Psoas muscle (tissue), 8 donors: Measurements from ENCODE around the gene AVPR2. TPM values are rescaled to one million over a fixed set of nuclear protein-coding genes. Genes with fewer than 3 reads are reported as not detected.

Experiments used
- ATAC-seq, 4 donors: fragments of 200-7000 bp; cut with Tn5 transposase; one replicate each; pipeline ENCODE4 v1.9.1; 2020; ENCODE audit warnings: moderate library complexity in 3 of 4, mild to moderate bottlenecking in 2 of 4
- DNase-seq, 2 donors: peaks; one replicate each; pipeline ENCODE4 v3.0.0-alpha.2; 2020
- H3K27ac ChIP-seq: fragments of 200-600 bp; one replicate; pipeline ENCODE4 v1.8.0; 2022
- H3K27me3 ChIP-seq, 3 donors: fragments of 200-600 bp in 1 of 3; one replicate each; pipeline versions ENCODE4 v1.6.1 to v1.8.0; 2013 to 2022; ENCODE audit warnings: low read length in 2 of 3, mild to moderate bottlenecking in 2 of 3, moderate library complexity in 1 of 3; ENCODE audit not compliant: insufficient read depth in 3 of 3
- H3K36me3 ChIP-seq, 2 donors: fragments of 200-600 bp in 1 of 2; one replicate each; pipeline versions ENCODE4 v1.6.1 to v1.8.0; 2013 to 2022; ENCODE audit warnings: low read depth in 1 of 2, mild to moderate bottlenecking in 1 of 2, moderate library complexity in 1 of 2; ENCODE audit not compliant: insufficient read depth in 1 of 2
- H3K4me1 ChIP-seq: fragments of 200-600 bp; one replicate; pipeline ENCODE4 v1.8.0; 2022
- H3K4me3 ChIP-seq: fragments of 200-600 bp; one replicate; pipeline ENCODE4 v1.8.0; 2022; ENCODE audit warnings: mild to moderate bottlenecking
- H3K9me3 ChIP-seq: fragments of 200-600 bp; one replicate; pipeline ENCODE4 v1.8.0; 2022
- WGBS, 3 donors: extraction: QIAGEN DNeasy Blood & Tissue Kit; methylation state at CpG; one replicate each; pipeline versions ENCODE4 v1.1.6 to v1.1.7; 2013; 5-methylcytosine and 5-hydroxymethylcytosine counted together
- intact Hi-C, 2 donors: fragments of 100-400 bp; cut with DNase I; formaldehyde crosslinking; loops; one replicate each; pipeline versions ENCODE4 v1.11.0 to v1.14.2; 2022
- polyA plus RNA-seq, 3 donors: library from polyadenylated mRNA; stranded (reverse); fragments of 200-250 nt; gene quantifications; one replicate each; pipeline ENCODE4 v1.2.3, GENCODE V29; 2013
- total RNA-seq, 4 donors: library from RNA; stranded (reverse); fragmentation: NEBNext Ultra II Directional in 2 of 4; extraction: Animal tissue kit (Norgen Biotek cat#: 25700) in 2 of 4; gene quantifications; one replicate each; pipeline versions ENCODE4 v1.2.1 to v1.2.4, GENCODE V29; 2021 to 2023
- TF ChIP-seq, protein P1 (sequence below): fragments of 200-600 bp; IDR thresholded peaks from one replicate; pipeline ENCODE4 v1.8.0; 2022; ENCODE audit warnings: antibody characterized with exemption
- donor health status: healthy with polysubstance abuse.
- donor health status: DM: no; HTN: no; CAD: no; lungs with moderate emphysema.
- donor health status: Bipolar disorder and iron deficiency.
- donor health status: healthy.
- donor health status: DM: yes; HTN: yes; CAD: no.
- donor health status: DM: no; HTN: no; CAD: no.
- donor health status: DM: no; HTN: no; CAD: no.
- donor health status: DM: yes; HTN: yes; CAD: no.

AVPR2 gene
- total and polyA plus RNA-seq, 7 donors = 1.3 to 4.8 (median 2.1) TPM

GRCh38 chrX:153910446-153910845 lies 6.0 kb downstream of the AVPR2 start:
- H3K4me3 ChIP-seq = no peak overlapping the region
- H3K36me3 ChIP-seq = no peaks in the 10 kb centered on the region
- no peaks in the 10 kb centered on the region for H3K9me3 ChIP-seq
- H3K27ac ChIP-seq = no peak overlapping the region
- no peaks in the 10 kb centered on the region for H3K4me1 ChIP-seq
- intact Hi-C loops = no loop called here
- TF ChIP-seq, protein P1, sequence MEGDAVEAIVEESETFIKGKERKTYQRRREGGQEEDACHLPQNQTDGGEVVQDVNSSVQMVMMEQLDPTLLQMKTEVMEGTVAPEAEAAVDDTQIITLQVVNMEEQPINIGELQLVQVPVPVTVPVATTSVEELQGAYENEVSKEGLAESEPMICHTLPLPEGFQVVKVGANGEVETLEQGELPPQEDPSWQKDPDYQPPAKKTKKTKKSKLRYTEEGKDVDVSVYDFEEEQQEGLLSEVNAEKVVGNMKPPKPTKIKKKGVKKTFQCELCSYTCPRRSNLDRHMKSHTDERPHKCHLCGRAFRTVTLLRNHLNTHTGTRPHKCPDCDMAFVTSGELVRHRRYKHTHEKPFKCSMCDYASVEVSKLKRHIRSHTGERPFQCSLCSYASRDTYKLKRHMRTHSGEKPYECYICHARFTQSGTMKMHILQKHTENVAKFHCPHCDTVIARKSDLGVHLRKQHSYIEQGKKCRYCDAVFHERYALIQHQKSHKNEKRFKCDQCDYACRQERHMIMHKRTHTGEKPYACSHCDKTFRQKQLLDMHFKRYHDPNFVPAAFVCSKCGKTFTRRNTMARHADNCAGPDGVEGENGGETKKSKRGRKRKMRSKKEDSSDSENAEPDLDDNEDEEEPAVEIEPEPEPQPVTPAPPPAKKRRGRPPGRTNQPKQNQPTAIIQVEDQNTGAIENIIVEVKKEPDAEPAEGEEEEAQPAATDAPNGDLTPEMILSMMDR = no peak
- no peak for ATAC-seq
- DNase-seq = no peak
- 92 to 99% (median 96%) methylated on average over 13 to 22 of the region's 22 CpGs for WGBS, 3 donors
- peaks cover 0 to 39% (median 1%) of the 10 kb centered on the region in 3 donors for H3K27me3 ChIP-seq

DNA sequence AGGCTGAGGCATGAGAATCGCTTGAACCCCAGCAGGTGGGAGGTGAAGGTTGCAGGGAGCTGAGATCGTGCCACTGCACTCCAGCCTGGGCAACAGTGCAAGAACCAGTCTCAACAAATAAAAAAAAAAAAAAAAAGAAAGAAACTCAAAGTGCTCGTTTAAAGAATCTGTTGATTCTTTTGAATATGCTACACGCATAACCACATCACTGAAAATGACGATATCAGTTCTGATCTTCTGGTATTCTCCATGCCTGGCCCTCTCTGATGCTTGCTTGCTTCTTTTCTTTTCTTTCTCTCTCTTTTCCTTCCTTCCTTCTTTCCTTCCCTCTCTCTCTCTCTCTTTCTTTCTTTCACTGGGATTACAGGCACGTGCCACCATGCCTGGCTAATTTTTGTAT lies 7.3 kb downstream of the AVPR2 start:
- Histone ChIP-seq H3K27ac (no peak overlapping the region), H3K9me3 (no peaks in the 10 kb centered on the region), H3K27me3 (peaks cover 0 to 26% (median 1%) of the 10 kb centered on the region in 3 donors), H3K4me3 (no peak overlapping the region), H3K4me1 (no peaks in the 10 kb centered on the region), H3K36me3 (no peaks in the 10 kb centered on the region)
- 80 to 89% (median 84%) methylated on average over 6 of the region's 6 CpGs for WGBS, 3 donors
- TF ChIP-seq, protein P1 = no peak
- intact Hi-C loops = no loop called here
- ATAC-seq (no peak), DNase-seq (no peak)

DNA sequence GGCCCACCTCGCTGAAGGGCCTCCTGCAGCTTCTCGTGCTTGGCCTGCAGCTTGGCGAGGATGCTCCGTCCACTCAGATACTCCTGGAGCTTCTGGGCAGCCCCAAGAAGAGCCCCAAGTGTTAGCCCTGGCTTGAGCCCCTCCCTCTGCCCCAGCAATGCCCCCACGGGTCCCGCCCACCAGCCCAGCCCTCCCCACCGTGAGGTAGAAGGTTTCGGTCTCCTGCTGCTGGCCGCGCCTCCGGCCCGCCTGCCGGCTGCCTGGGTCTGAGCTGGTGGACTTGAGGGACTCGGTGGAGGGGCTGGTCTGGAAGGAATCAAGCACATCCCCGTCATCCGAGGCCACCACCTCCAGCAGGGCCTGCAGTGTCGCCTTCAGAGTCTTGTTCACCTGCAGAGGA lies 8.7 kb downstream of the AVPR2 start:
- Histone ChIP-seq H3K27me3 (peaks cover 0 to 23% (median 1%) of the 10 kb centered on the region in 3 donors), H3K4me3 (no peak overlapping the region), H3K36me3 (no peaks in the 10 kb centered on the region), H3K27ac (no peak overlapping the region), H3K4me1 (no peaks in the 10 kb centered on the region), H3K9me3 (no peaks in the 10 kb centered on the region)
- intact Hi-C loops = no loop called here
- DNase-seq (no peak), ATAC-seq (no peak)
- 66 to 75% (median 74%) methylated on average over 13 to 17 of the region's 17 CpGs for WGBS, 3 donors
- TF ChIP-seq, protein P1 = no peak

DNA sequence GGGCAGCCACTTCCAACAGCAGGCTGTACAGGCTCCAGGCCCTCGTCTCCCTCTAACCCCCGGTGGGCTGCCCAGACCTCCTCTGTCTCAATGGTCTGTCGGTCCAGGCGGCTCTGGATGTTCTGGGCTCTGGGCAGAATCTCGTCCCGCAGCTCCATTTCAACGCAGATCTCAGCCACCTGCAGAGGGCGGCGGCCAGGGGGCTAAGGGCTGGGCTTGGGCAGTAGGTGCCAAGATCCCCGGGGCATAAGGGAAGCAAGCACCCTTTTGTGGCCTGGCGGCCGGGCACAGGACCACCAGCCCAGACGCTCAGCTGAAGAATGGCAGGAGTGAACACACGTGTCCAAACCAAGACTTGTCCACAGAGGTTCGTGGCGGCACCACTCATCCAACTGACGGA lies 9.2 kb downstream of the AVPR2 start:
- no peak for ATAC-seq
- 92 to 94% (median 93%) methylated on average over 11 to 17 of the region's 17 CpGs for WGBS, 3 donors
- peaks cover 0 to 23% (median 1%) of the 10 kb centered on the region in 3 donors for H3K27me3 ChIP-seq

GRCh38 chrX:153917869-153918268 lies 13.4 kb downstream of the AVPR2 start:
- no peak for DNase-seq
- WGBS, 3 donors = 84 to 91% (median 90%) methylated on average over 6 of the region's 6 CpGs
- no peak for ATAC-seq

More for the DNA sequence above, 9.2 kb downstream of the AVPR2 start:
- DNase-seq = no peak
- H3K9me3 ChIP-seq = no peaks in the 10 kb centered on the region
- H3K36me3 ChIP-seq = no peaks in the 10 kb centered on the region
- H3K4me1 ChIP-seq = no peaks in the 10 kb centered on the region
- H3K27ac ChIP-seq = no peak overlapping the region
- TF ChIP-seq, protein P1 = no peak
- no peak overlapping the region for H3K4me3 ChIP-seq
- intact Hi-C loops = no loop called here

More at GRCh38 chrX:153917869-153918268, 13.4 kb downstream of the AVPR2 start:
- no peaks in the 10 kb centered on the region for H3K36me3 ChIP-seq
- TF ChIP-seq, protein P1 = no peak
- H3K27ac ChIP-seq = no peak overlapping the region
- peaks cover 0 to 7% (median 0%) of the 10 kb centered on the region in 3 donors for H3K27me3 ChIP-seq
- peaks cover 7% of the 10 kb centered on the region for H3K4me1 ChIP-seq
- H3K4me3 ChIP-seq = no peak overlapping the region
- intact Hi-C loops = no loop called here
- H3K9me3 ChIP-seq = no peaks in the 10 kb centered on the region
